Liver (tissue), 3 donors: ENCODE data around the gene GXYLT1.

Experiments used
- ATF3 ChIP-seq: IDR thresholded peaks from 2 replicates; pipeline ENCODE4 v1.6.1; 2016; ENCODE audit warnings: antibody characterized with exemption
- CTCF ChIP-seq: fragments of 150-350 bp; IDR thresholded peaks from 2 replicates; pipeline ENCODE4 v1.5.1; 2017; ENCODE audit warnings: improper control_type of control experiment, low read depth, low read length; ENCODE audit not compliant: missing input control
- HNF4A ChIP-seq, 2 donors: conservative IDR thresholded peaks; 2 replicates each; pipeline ENCODE4 v1.6.1; 2016; ENCODE audit warnings: antibody characterized with exemption in 2 of 2, mild to moderate bottlenecking in 2 of 2
- MAX ChIP-seq: IDR thresholded peaks from 2 replicates; pipeline ENCODE4 v1.6.1; 2016; ENCODE audit warnings: antibody characterized with exemption
- RAD21 ChIP-seq, 2 donors: IDR thresholded peaks; 2 replicates each; pipeline ENCODE4 v1.6.1; 2016; ENCODE audit warnings: antibody characterized with exemption in 2 of 2, mild to moderate bottlenecking in 2 of 2
- REST ChIP-seq: IDR thresholded peaks from 2 replicates; pipeline ENCODE4 v1.6.1; 2016; ENCODE audit warnings: antibody characterized with exemption, mild to moderate bottlenecking
- RXRA ChIP-seq, 2 donors: IDR thresholded peaks; 2 replicates each; pipeline ENCODE4 v1.6.1; 2017 to 2018; ENCODE audit warnings: antibody characterized with exemption in 2 of 2, mild to moderate bottlenecking in 1 of 2
- SP1 ChIP-seq: IDR thresholded peaks from 2 replicates; pipeline ENCODE4 v1.6.1; 2018; ENCODE audit warnings: antibody characterized with exemption, mild to moderate bottlenecking
- ZBTB33 ChIP-seq: IDR thresholded peaks from 2 replicates; pipeline ENCODE4 v1.6.1; 2016; ENCODE audit warnings: antibody characterized with exemption
- donor health status: healthy.
- donor health status: healthy.

- TF ChIP-seq CTCF (no peak), SP1 (no peak), RXRA (IDR thresholded peaks at IDR 0.05) (no peak), HNF4A (conservative IDR thresholded peaks at IDR 0.05) (no peak), REST (no peak), MAX (no peak), ATF3 (no peak), ZBTB33 (no peak), RAD21 (IDR thresholded peaks at IDR 0.05) (no peak)
Measured at GRCh38 chr12:42118136-42118879, 26.4 kb downstream of the GXYLT1 start.
